ENCODE data around the gene ODAD2. TPM values are rescaled to one million over a fixed set of nuclear protein-coding genes. Genes with fewer than 3 reads are reported as not detected.

ODAD2 gene
- total RNA-seq, 4 donors from 2014 or later, result 0.39 to 0.83 (median 0.79) TPM

- H3K36me3 ChIP-seq, result no peaks in the 10 kb centered on the region
- H3K27me3 ChIP-seq, result no peaks in the 10 kb centered on the region
- TF ChIP-seq CTCF (IDR thresholded peaks at IDR 0.05) (no peak), POLR2A (IDR thresholded peaks at IDR 0.05; ENCODE audit: low read depth) (no peak), EP300 (IDR thresholded peaks at IDR 0.05) (no peak), POLR2AphosphoS5 (IDR thresholded peaks at IDR 0.05) (no peak)
- intact Hi-C loops (cut with DNase I), result no loop called here
- H3K9me3 ChIP-seq, result no peaks in the 10 kb centered on the region
- no peak for DNase-seq (ENCODE audit: extremely low spot score)
- WGBS, result 67% methylated on average over 9 of the region's 9 CpGs
- H3K4me3 ChIP-seq, result no peak overlapping the region
- H3K27ac ChIP-seq (replicated peaks in 1 of 4), result no peak overlapping the region
- no peaks in the 10 kb centered on the region for H3K4me1 ChIP-seq
Measured at GRCh38 chr10:27949528-27950241, 49.2 kb downstream of the ODAD2 start.

- H3K27ac ChIP-seq (replicated peaks in 1 of 4), result no peak overlapping the region
- WGBS, result 42% methylated on average over 1 of the region's 1 CpG
- no peaks in the 10 kb centered on the region for H3K4me1 ChIP-seq
- no peaks in the 10 kb centered on the region for H3K27me3 ChIP-seq
- DNase-seq (ENCODE audit: extremely low spot score), result no peak
- no peaks in the 10 kb centered on the region for H3K36me3 ChIP-seq
- intact Hi-C loops (cut with DNase I), result no loop called here
- no peak for TF ChIP-seq POLR2A (IDR thresholded peaks at IDR 0.05; ENCODE audit: low read depth)
- no peak for TF ChIP-seq POLR2AphosphoS5 (IDR thresholded peaks at IDR 0.05)
- H3K4me3 ChIP-seq, result no peak overlapping the region
- H3K9me3 ChIP-seq, result no peaks in the 10 kb centered on the region
Measured at GRCh38 chr10:27948186-27948585, 50.7 kb downstream of the ODAD2 start.

- no peaks in the 10 kb centered on the region for H3K36me3 ChIP-seq
- no peaks in the 10 kb centered on the region for H3K4me1 ChIP-seq
- no peak for DNase-seq (ENCODE audit: extremely low spot score)
- WGBS, result 85% methylated on average over 5 of the region's 5 CpGs
- H3K27me3 ChIP-seq, result no peaks in the 10 kb centered on the region
- TF ChIP-seq POLR2A (IDR thresholded peaks at IDR 0.05; ENCODE audit: low read depth) (no peak), CTCF (IDR thresholded peaks at IDR 0.05) (no peak), EP300 (IDR thresholded peaks at IDR 0.05) (no peak), POLR2AphosphoS5 (IDR thresholded peaks at IDR 0.05) (no peak)
- intact Hi-C loops (cut with DNase I), result no loop called here
- H3K27ac ChIP-seq (replicated peaks in 1 of 4), result no peak overlapping the region
- H3K4me3 ChIP-seq, result no peak overlapping the region
- H3K9me3 ChIP-seq, result no peaks in the 10 kb centered on the region
Measured at GRCh38 chr10:27947540-27947939, 51.3 kb downstream of the ODAD2 start.

- 93% methylated on average over 12 of the region's 12 CpGs for WGBS
- intact Hi-C loops (cut with DNase I), result no loop called here
- H3K27ac ChIP-seq (replicated peaks in 1 of 4), result no peak overlapping the region
- TF ChIP-seq POLR2A (IDR thresholded peaks at IDR 0.05; ENCODE audit: low read depth) (no peak), CTCF (IDR thresholded peaks at IDR 0.05) (no peak), POLR2AphosphoS5 (IDR thresholded peaks at IDR 0.05) (no peak), EP300 (IDR thresholded peaks at IDR 0.05) (no peak)
- no peaks in the 10 kb centered on the region for H3K27me3 ChIP-seq
- H3K4me1 ChIP-seq, result no peaks in the 10 kb centered on the region
- no peak for DNase-seq (ENCODE audit: extremely low spot score)
- no peaks in the 10 kb centered on the region for H3K36me3 ChIP-seq
- H3K9me3 ChIP-seq, result no peaks in the 10 kb centered on the region
- no peak overlapping the region for H3K4me3 ChIP-seq
Measured at GRCh38 chr10:27944005-27944404, 54.9 kb downstream of the ODAD2 start.

- no peak for DNase-seq (ENCODE audit: extremely low spot score)
- Histone ChIP-seq H3K27me3 (no peaks in the 10 kb centered on the region), H3K4me1 (no peaks in the 10 kb centered on the region), H3K4me3 (no peak overlapping the region), H3K9me3 (no peaks in the 10 kb centered on the region), H3K36me3 (no peaks in the 10 kb centered on the region), H3K27ac (replicated peaks in 1 of 4) (no peak overlapping the region)
- no peak for TF ChIP-seq EP300 (IDR thresholded peaks at IDR 0.05)
- TF ChIP-seq POLR2AphosphoS5 (IDR thresholded peaks at IDR 0.05), result no peak
- no peak for TF ChIP-seq CTCF (IDR thresholded peaks at IDR 0.05)
- no peak for TF ChIP-seq POLR2A (IDR thresholded peaks at IDR 0.05; ENCODE audit: low read depth)
- intact Hi-C loops (cut with DNase I), result no loop called here
- 90% methylated on average over 3 of the region's 3 CpGs for WGBS
Measured at GRCh38 chr10:27914888-27915287, 84.0 kb downstream of the ODAD2 start.
